ENCODE results near the gene PIGX.

PIGX gene

DNA sequence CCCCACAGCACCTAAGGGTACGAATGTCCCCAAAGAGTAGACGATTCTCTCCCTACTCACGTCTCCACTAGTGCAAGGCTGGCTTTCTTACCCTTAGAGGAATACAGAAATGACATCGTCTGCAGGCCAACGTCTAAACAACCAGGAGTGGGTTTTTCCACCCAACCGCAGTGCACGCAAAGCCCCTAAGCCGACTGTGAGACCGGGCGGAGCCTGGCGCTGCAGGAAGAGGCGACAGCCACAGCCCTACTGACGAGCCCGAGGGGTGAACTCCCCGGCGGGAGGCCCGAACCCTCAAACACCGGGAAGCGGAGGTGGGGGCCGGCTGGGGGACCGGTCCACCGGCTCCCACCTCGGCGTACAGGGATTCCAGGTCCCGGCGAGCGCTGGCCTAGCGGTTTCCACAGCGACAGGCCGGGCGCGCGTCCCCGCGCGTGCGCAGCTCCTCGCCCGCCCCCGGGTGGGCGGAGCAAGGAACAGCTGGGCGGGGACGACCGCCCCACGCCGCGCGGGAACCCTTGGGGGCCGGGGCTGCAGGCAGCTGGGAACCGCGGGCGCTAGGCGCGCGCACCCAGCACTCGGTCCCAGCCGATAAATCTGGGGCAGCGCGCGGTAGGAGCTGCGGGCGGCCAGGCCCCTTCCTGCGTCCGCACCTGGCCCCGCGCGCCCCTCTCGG is at the start of gene PIGX, which contains the start of gene CEP19:
Gene PIGX (plus strand): TSS at position 540 of the 676 bp plus-strand sequence.
Gene CEP19 (minus strand): TSS at position 413 of the 676 bp plus-strand sequence. CDS start 3,593 bp downstream, outside the sequence.
- peak; percentile 93 for DNase-seq

DNA sequence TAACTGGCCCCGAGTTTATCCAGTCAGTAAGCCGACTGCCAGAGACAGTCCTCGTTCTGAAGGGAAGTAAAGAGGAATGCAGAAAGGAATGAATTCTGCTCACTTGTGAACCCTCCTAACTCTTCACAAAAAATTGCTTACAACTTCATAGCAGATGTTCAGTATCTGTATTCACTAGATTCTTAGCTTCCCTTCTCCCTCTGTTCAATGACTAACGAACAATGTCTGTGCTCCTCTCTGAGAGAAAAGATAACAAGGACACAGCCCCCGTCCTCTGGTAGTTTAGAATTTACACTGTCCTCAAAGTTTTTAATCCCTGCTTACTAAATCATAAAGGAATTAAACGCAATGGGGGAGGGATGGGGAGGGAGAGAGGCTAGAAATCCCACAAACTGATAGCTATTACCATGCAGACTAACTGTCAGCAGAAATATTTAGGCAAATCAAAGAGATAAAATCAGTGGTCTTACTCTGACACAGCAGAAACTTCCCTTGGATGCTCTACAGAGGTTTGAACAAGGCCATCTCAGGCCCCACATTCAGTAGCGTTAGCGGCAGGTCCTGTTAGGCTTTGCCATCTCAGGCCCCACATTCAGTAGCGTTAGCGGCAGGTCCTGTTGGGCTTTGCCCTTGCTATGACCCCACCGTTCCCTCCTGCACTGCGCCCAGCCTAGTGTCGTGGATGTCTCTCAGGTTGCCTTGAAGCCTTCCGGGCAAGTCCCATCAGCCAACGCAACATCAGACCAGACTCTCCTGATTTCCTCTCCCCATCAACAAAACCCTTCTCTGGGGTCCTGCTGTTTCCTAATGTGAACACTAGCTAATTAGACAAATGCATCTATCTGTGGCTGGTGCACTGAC is 49.2 kb upstream of the PIGX start:
- peak; percentile 81 for DNase-seq

DNA sequence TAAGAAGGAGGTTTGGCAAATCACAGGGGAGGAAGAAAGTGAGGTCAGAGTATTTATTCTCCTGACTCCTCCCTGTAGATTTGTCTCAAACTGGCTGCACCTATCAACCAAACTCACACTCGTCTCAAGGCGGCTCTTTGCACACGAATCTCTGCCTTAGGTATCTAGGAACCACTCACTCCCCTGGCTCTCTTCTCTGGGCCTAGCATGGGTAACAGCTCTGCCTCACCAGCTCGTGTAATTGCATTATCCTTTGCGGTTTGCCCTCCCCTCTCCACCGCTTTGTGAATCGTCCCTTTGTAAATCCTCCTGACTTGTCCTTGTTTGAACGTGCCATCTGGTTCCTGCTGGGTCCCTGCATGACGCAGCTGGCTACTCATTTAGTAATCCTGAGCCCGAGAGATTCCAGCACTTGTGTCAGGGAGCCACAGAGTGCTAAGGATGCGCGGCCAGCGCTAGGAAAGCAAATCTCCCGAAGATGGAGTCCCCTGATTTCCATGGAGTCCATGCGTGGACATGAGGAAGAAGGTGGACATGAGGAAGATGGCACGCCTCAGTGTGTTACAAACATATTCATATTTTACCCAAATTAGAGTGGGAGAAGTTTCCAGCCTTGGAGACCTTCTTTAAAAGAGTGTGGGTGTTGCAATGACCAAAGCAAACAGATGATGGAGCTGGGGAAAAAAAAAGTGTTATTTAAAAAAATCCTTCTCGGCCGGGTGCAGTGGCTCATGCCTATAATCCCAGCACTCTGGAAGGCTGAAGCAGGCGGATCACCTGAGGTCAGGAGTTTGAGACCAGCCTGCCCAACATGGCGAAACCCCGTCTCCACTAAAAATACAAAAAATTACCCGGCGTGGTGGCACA is 45.9 kb upstream of the PIGX start:
- DNase-seq: no peak

DNA sequence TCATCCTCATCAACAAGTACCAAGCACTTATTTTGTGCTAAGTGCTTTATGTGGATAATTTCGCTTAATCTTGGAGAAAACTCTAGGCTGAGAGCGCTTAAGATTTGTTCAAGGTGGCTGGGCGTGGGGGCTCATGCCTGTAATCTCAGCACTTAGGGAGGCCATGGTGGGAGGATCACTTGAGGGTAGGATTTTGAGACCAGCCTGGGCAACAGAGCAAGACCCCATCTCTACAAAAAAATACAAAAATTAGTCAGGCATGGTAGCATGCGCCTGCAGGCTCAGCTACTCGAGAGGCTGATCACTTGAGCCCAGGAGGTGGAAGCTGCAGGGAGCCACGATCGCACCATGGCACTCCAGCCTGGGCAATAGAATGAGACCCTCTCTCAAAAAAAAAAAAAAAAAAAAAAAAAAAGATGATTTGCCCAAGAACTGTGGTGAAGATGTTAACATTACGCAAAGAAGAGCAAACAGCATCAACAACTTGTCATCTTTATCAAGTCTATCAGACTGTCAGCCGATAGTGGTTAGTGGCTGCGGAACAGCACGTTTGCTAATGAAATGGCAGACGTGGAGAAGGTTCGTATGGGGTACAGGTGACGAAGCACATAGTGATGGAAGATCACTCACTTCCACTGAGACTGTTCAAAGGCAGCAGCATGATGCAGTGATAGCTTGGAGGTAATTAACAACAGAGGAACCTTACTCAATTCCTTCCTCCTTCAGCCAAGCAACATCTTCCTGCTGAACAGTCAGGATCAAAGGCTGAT is 44.9 kb upstream of the PIGX start:
- peak; percentile 67 for DNase-seq

DNA sequence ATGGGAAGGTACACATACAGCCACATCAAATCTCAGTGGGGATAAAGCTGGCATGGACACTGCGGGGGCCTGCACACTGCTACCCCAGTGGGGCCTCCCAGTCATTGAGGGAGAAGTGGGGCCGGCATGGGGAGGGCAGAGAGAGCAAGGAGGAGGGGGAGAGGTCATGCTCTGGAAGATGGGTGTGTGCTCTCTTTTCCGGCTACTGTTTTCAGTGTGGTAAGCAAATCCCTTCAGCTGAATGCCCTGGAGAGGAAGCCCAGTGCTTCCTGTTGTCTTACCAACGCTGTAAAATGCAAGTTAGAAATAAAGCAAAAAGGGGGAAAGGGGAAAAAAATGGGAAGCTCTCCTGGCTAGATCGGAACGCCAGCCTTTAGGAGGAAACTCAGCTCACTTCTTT is 41.8 kb upstream of the PIGX start:
- DNase-seq: no peak

DNA sequence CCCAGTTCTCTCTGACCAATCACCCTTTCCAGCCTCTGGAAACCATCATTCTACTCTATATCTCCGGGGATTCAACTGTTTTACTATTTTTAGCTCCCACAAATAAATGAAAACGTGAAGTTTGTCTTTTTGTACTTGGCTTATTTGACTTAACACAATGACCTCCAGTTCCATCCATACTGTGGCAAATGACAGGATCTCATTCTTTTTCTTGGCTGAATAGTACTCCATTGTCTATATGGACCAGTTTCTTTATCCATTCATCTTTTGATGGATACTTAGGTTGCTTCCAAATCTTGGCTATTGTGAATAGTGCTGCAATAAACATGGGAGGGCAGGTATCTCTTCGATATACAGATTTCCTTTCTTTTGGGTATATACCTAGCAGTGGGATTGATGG is 38.5 kb upstream of the PIGX start:
- no peak for DNase-seq

DNA sequence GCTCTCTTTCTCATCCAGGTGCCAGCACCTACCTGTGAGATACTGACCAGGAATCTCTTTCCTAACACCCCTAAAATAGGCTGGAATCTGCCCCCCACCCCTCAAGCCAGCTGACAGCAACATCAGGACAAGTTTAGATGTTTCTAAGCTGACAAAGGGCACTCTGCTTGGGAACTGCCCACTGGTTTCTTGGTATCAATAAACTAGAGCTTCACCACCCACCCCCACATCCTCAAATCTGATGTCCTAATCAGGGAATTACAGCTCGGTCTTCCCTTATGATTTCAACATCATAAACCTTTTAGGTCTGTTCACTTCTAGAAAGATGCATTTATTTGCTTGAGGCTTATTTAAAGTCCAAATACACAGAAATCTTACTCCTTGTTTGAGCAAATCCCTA is 34.8 kb upstream of the PIGX start:
- no peak for DNase-seq

DNA sequence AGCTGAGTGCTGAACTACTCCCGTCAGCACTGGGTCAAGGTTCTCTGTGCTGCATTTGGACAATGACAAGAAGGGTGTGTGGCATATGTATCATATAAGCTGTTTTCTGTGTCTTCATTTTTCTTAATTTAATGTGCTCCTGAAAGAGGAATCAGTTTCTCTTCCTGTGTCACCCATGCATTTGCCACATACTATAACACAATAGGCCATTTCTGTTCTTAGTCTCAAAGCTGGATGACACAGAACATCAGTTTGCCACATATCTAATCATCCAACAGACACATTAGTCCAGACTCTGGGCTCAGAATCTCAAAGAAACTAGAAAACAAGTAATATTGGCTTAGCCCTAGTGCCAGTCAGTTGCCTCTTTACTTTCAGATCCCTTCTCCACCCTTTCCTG is 34.2 kb upstream of the PIGX start:
- DNase-seq: no peak

DNA sequence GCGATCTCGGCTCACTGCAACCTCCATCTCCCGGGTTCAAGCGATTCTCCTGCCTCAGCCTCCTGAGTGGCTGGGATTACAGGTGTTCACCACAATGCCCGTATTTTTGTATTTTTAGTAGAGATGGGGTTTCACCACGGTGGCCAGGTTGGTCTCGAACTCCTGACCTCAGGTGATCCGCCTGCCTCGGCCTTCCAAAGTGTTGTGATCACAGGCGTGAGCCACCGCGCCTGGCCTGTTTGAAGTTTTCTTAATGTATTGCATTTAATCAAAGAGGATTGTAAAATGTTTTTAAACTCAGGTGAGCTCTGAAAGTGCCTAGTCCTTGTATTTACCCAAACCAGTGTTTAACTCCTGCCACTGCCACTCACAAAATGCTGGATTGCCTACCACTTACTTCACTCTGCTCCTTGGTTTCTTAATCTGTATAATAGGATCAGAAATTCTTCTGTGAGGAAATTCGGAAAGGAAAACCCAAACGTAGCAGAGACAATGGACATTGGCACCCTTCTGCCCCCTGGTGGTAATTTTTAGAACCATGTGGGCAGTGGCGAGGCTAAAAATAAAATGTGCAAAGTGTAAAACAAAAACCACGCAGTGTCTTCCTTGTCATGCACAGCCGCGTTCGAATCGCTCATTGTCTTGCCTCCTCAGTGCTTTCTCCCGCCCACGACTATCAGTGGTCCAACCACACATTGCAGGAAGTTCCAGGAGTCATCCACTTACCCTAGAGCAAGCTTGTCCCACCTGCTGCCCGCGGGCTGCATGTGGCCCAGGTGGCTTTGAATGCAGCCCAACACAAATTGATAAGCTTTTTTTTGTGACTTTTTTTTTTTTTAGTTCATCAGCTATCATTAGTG is 27.4 kb upstream of the PIGX start:
- DNase-seq: peak; percentile 92

DNA sequence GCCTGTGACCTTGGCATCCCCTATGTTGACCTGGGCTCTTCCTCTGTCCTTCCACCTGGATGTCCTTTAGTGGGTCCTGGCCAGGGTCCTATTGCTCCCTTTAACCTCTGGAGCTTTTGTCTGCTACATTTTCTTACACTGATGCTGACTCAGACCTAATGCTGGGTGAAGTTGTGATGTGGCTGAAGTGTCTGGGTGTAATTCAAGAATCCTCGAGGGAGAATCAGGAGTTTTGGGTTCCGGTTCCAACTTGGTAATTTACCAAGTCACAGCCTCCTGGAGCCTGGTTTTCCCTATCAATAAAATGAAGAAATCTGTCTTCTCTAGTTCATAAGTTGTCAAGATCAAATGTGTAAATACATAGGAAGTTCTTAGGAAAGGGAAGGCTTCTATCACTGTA is 25.7 kb upstream of the PIGX start:
- DNase-seq: no peak

DNA sequence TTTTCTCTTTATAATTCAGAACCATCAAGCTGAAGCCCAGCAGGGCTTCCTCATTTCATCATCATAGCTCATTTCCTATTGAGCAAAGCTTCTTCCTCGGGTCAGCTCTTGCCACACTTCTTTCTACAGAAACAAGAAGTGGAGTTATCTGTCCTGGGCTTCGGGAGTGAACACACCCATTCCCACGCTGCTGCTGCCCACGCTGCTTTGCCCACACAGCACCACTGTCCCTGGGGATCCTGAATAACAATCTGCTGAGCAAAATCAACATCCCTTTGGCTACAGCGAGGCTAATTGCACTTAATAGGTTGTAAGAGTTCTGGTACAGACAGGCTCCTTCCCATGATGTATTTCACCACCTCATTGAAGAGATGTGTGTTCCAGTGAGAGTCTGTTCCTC is 23.8 kb upstream of the PIGX start:
- DNase-seq: peak; percentile 88

DNA sequence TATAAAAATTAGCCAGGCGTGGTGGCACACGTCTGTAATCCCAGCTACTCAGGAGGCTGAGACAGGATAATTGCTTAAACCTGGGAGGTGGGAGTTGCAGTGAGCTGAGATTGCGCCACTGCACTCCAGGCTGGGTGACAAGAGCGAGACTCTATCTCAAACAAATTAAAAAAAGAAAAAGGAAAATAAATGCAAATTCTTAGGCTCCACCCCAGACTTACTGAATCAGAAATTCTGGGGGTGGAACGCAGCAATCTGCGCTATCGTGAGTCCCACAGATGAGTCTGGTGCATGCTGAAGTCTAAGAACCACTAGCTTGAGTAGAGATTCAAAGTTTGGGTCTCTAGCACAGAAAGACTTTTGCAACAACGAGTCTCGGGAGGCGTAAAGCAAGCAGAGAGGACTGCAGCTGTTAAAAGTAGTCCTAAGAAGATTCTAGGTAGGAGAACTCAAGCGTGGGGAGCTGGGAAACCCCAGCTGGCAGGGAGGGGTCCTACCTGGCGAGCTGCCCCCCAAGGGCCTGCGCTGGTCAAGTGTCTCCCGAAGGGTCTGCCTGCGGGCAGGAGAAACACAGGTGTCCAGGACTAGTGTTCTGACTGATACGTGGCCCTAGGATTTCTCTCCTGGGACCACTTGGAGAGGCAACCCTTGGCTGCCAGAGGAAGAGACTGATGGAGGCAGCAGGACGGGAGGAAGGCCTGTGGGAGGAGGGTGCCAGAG is 22.1 kb upstream of the PIGX start:
- no peak for DNase-seq

DNA sequence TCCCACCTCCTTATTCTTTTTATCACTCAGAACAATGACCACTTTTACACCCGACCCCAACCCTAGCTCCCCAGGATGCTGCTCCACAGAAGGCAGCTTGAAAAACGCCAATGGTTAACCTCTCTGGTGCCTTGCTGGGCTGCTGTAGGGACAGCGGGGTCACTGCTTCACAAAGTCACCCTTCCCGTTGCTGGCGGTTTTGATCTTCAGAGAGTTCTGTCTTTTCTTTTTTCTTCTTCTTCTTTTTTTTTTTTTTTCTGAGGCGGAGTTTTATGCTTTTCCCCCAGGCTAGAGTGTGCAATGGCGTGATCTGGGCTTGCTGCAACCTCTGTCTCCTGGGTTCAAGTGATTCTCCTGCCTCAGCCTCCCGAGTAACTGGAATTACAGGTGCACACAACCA is 20.8 kb upstream of the PIGX start:
- peak; percentile 40 for DNase-seq

DNA sequence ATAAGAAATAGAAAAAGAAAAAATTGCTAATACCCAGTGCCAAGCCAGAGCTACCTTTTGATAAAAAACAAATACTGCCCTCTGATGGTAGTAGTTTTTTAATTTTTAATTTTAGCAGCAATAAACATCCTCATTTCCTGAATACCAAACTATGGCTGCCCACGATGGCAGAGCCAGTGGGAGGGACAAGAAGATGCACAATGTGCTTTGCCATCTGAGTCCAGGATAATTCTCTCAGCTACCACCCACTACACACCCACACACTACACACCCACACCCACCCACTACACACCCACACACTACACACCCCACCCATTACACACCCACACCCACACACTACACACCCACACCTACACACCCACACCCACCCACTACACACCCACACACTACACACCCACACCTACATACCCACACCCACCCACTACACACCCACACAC is 18.0 kb upstream of the PIGX start:
- DNase-seq: peak; percentile 85

DNA sequence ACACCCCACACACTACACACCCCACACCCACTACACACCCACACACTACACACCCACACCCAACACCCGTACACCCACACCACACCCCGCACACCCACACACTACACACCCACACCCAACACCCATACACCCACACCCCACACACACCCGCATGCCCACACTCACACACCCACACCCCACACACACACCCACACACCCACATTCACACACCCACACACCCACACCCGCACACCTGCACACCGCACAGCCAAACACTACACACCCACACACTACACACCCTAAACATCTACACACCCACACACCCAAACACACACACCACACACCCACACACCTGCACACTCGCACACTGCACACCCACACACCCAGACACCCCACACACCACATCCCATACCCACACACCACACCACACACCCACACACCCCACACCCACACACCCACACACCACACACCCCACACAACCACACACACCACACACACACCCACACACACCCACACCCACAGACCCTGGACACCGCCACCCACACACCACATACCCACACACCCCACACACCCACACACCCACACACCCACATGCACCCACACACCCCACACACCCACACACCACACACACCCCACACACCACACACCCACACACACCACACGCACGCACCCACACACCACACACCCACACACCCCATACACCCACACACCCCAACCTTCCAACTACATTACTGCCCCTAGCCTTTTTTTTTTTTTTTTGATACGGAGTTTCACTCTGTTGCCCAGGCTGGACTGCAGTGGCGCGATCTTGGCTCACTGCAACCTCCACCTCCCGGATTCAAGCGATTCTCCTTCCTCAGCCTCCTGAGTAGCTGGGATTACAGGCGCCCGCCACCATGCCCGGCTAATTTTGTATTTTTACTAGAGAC is 17.0 kb upstream of the PIGX start:
- no peak for DNase-seq

DNA sequence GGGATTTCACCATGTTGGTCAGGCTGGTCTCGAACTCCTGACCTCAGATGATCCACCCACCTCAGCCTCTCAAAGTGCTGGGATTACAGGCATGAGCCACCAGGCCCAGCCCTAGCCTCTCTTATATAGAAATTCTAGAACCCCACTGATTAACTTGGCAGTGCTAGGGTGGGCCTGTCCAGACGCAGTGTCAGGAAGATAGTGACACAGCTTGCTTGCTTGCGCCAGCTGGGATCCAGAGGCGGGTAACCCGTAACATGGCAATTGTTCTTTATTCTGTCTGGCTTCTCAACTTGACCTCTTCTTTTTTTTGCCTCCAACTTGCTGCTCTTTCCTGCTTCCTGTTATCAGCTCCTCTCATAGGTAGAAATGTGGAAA is 16.3 kb upstream of the PIGX start:
- DNase-seq: no peak

DNA sequence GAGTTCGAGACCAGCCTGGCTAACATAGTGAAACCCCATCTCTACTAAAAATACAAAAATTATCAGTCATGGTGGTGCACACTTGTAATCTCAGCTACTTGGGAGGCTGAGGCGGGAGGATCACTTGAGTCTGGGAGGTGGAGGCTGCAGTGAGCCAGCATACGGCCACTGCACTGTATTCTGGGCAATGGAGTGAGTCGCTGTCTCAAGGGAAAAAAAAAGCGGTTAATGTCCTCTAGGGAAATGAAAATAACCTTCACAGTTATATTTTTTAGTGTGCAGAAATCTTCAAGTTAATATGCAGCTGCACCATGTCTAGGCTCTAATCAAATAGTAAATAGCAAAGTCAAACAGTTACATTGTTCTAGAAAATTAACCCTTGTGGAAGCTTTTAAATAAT is 14.9 kb upstream of the PIGX start:
- no peak for DNase-seq

DNA sequence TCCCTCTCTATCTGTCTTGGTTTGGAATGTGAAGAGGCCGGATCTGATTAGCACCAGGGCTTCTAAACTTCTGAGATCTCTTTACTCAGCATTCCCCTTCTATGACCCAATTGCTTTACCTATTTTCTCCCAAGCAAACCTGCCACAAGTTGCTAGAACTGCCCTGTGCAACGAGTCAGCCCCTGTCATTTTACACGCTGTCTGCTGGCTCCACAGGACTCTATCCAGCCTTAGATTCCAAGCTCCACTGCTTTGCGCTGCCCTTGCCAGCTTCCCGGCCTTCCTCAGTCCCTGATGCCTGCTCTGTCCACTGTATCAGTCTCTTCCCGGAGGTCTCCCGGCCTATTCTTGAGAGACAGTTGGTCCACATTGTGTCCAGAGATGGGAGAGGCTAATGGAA is 12.4 kb upstream of the PIGX start:
- DNase-seq: no peak

DNA sequence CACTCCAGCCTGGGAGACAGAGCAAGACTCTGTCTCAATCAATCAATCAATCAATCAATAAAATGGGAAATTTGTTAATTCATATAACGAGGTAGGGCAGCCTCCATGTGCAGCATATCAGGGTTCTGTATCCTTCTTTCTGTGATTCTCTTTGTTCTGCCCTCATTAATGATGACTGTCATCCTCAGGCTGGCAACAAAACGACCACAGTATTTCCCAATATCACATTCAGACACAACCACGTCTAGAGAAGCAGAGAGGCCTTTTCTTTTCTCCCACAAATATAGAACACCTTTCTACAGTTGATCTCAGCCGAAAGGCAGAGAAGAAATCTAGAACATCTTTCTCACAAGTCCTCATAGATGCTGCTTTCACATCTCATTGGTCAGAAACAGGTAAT is 11.4 kb upstream of the PIGX start:
- DNase-seq: peak; percentile 55

DNA sequence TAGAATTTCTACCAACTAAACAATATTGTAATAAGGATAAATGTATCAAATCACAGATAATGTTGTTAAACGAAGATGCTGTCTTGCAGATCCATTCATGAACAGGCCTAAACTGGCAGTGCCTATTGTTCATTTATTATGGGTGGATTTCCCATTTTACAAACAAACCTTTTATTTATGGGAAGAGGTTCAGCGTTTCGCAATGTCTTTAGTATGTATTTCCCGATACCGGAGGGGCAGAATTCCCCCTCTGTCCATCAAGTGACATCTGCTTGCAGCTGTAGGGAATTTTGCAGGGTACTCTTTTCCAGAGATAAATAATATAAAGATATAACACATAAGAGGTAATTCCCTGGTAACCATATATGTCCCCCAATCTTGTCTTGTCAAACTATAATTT is 5.8 kb upstream of the PIGX start:
- no peak for DNase-seq

Measured in hematopoietic multipotent progenitor cell treated with erythropoietin and hydrocortisone succinate and interleukin-3 and kit ligand, for 4 days (in vitro differentiated cells).